GM19351 (cell line): ENCODE measurements around the gene BPIFB1.

ENCODE experiments used
- ATAC-seq: cut with Tn5 transposase; IDR thresholded peaks from one replicate; pipeline ENCODE4 v1.9.1; 2021; ENCODE audit warnings: mild to moderate bottlenecking, moderate library complexity; ENCODE audit not compliant: unreplicated experiment

The BPIFB1 gene

GRCh38 chr20:33291830-33292355, 8.9 kb downstream of the BPIFB1 start:
- ATAC-seq: no peak

- no peak for ATAC-seq
These were observed 13.2 kb downstream of the BPIFB1 start for GRCh38 chr20:33296206-33296605.

- no peak for ATAC-seq
These were observed 15.4 kb downstream of the BPIFB1 start for GRCh38 chr20:33298391-33298790.

- no peak for ATAC-seq
These were observed 16.1 kb downstream of the BPIFB1 start for GRCh38 chr20:33299111-33299603.

- no peak for ATAC-seq
These were observed 18.3 kb downstream of the BPIFB1 start for GRCh38 chr20:33301192-33301930.

- no peak for ATAC-seq
These were observed 20.6 kb downstream of the BPIFB1 start for GRCh38 chr20:33303595-33303994.

GRCh38 chr20:33304046-33304445, 21.0 kb downstream of the BPIFB1 start:
- ATAC-seq: no peak

GRCh38 chr20:33305589-33306057, 22.6 kb downstream of the BPIFB1 start:
- no peak for ATAC-seq

- ATAC-seq: no peak
These were observed 23.2 kb downstream of the BPIFB1 start for GRCh38 chr20:33306228-33306627.

- no peak for ATAC-seq
These were observed 23.8 kb downstream of the BPIFB1 start for GRCh38 chr20:33306807-33307206.

- no peak for ATAC-seq
These were observed 25.7 kb downstream of the BPIFB1 start for GRCh38 chr20:33308668-33309067.

GRCh38 chr20:33309631-33310030, 26.6 kb downstream of the BPIFB1 start:
- no peak for ATAC-seq

GRCh38 chr20:33310327-33310899, 27.4 kb downstream of the BPIFB1 start:
- no peak for ATAC-seq

- no peak for ATAC-seq
These were observed 28.0 kb downstream of the BPIFB1 start for GRCh38 chr20:33311011-33311410.

- no peak for ATAC-seq
These were observed 29.0 kb downstream of the BPIFB1 start for GRCh38 chr20:33311996-33312395.

GRCh38 chr20:33312583-33312982, 29.6 kb downstream of the BPIFB1 start:
- ATAC-seq: no peak

GRCh38 chr20:33313686-33314314, 30.8 kb downstream of the BPIFB1 start:
- ATAC-seq: no peak

GRCh38 chr20:33316343-33316742, 33.3 kb downstream of the BPIFB1 start:
- no peak for ATAC-seq

GRCh38 chr20:33316958-33317357, 33.9 kb downstream of the BPIFB1 start:
- ATAC-seq: no peak

GRCh38 chr20:33317424-33318095, 34.5 kb downstream of the BPIFB1 start:
- no peak for ATAC-seq

GRCh38 chr20:33318096-33318429, 35.0 kb downstream of the BPIFB1 start:
- ATAC-seq: no peak
